Measurements from ENCODE around the gene LRRC39.

Gene LRRC39

GRCh38 chr1:100162881-100163280 is 15.2 kb downstream of the LRRC39 start:
- no peak for DNase-seq (ENCODE audit: extremely low spot score)
- no peak for TF ChIP-seq CTCF (IDR thresholded peaks at IDR 0.05; ENCODE audit: control extremely low read depth, extremely low read depth, low read depth, missing control alignments)
- POLR2A ChIA-PET = no interaction called here
- CTCF ChIA-PET = interaction anchor here (0.9 to 2.0 kb wide), 3 partner anchors 13 to 22 kb away, joined by 3 to 6 read pairs (median 4); no protein-coding TSS in a partner anchor

GRCh38 chr1:100152271-100152670 is 25.8 kb downstream of the LRRC39 start:
- POLR2A ChIA-PET = no interaction called here
- DNase-seq (ENCODE audit: extremely low spot score) = peak; percentile 47
- no peak for TF ChIP-seq CTCF (IDR thresholded peaks at IDR 0.05; ENCODE audit: control extremely low read depth, extremely low read depth, low read depth, missing control alignments)
- CTCF ChIA-PET = interaction anchor here (0.8 to 2.5 kb wide), 4 partner anchors 10 to 307 kb away, joined by 3 to 8 read pairs (median 4); partner anchors contain the start of genes DBT, SASS6 and TRMT13

GRCh38 chr1:100151679-100152078 is 26.4 kb downstream of the LRRC39 start:
- ChIA-PET POLR2A (no interaction called here), CTCF (interaction anchor here (0.8 to 2.5 kb wide), 4 partner anchors 10 to 307 kb away, joined by 3 to 8 read pairs (median 4); partner anchors contain the start of genes DBT, SASS6 and TRMT13)
- DNase-seq (ENCODE audit: extremely low spot score) = no peak
- no peak for TF ChIP-seq CTCF (IDR thresholded peaks at IDR 0.05; ENCODE audit: control extremely low read depth, extremely low read depth, low read depth, missing control alignments)

- ChIA-PET CTCF (no interaction called here), POLR2A (no interaction called here)
- no peak for TF ChIP-seq CTCF (IDR thresholded peaks at IDR 0.05; ENCODE audit: control extremely low read depth, extremely low read depth, low read depth, missing control alignments)
These were observed 30.2 kb downstream of the LRRC39 start for GRCh38 chr1:100147875-100148274.

GRCh38 chr1:100146958-100147357 is 31.1 kb downstream of the LRRC39 start:
- ChIA-PET POLR2A (no interaction called here), CTCF (interaction anchor here (1.2 kb wide), 1 partner anchor 11 kb away, joined by 3 read pairs; no protein-coding TSS in a partner anchor)

More at GRCh38 chr1:100147875-100148274, 30.2 kb downstream of the LRRC39 start:
- DNase-seq (ENCODE audit: extremely low spot score) = no peak

GRCh38 chr1:100145116-100145515 is 32.9 kb downstream of the LRRC39 start:
- DNase-seq (ENCODE audit: extremely low spot score) = no peak
- POLR2A ChIA-PET = no interaction called here
- CTCF ChIA-PET = no interaction called here
- TF ChIP-seq CTCF (IDR thresholded peaks at IDR 0.05; ENCODE audit: control extremely low read depth, extremely low read depth, low read depth, missing control alignments) = no peak

More at GRCh38 chr1:100146958-100147357, 31.1 kb downstream of the LRRC39 start:
- no peak for DNase-seq (ENCODE audit: extremely low spot score)
- no peak for TF ChIP-seq CTCF (IDR thresholded peaks at IDR 0.05; ENCODE audit: control extremely low read depth, extremely low read depth, low read depth, missing control alignments)

Data from GM10248 (cell line).